22Rv1 (cell line): ENCODE data around the gene SCAMP2.

Experiments used
- CTCF ChIP-seq: fragments of 450-650 bp; IDR thresholded peaks from 2 replicates; pipeline ENCODE4 v1.5.1; 2017; ENCODE audit warnings: mild to moderate bottlenecking
- ZFX ChIP-seq: fragments of 450-650 bp; IDR thresholded peaks from 2 replicates; pipeline ENCODE4 v1.6.1; 2017; ENCODE audit warnings: antibody characterized with exemption, borderline replicate concordance

GRCh38 chr15:74836846-74837245, 36.3 kb downstream of the SCAMP2 start:
- TF ChIP-seq CTCF (no peak), ZFX (no peak)
